GM23248 (cell line): Measurements from ENCODE around the gene UFD1.

Source experiments
- EZH2 ChIP-seq: fragments of 200-600 bp; sonication (generic); IDR thresholded peaks from 2 replicates; pipeline ENCODE4 v1.6.1; 2018; ENCODE audit warnings: antibody characterized with exemption, mild to moderate bottlenecking; ENCODE audit not compliant: insufficient read depth, poor library complexity, severe bottlenecking
- EZH2phosphoT487 ChIP-seq: fragments of 200-600 bp; sonication (generic); IDR thresholded peaks from 2 replicates; pipeline ENCODE4 v1.6.1; 2018; ENCODE audit warnings: antibody characterized with exemption, moderate library complexity, mild to moderate bottlenecking, low read depth; ENCODE audit not compliant: insufficient read depth

DNA sequence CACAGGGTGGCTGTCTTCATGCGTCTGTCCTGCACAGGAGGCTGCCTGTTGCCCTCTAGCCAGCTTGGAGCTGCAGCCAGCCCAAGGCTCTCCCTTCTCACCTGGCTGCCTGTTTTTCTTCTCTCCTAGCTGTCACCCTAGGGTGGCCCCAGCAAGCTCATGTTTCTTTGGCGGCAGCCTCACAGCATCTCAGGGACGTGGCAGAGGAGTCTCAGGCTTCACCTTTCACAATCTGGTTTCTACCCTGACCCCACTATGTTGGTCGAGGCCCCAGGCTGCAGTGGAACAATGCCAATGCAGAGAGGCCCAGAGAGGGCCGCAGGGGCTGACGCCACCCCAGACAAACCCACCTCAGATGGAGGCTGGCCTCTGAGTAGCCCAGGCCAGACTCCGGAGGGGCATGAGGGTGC lies 47.7 kb upstream of the UFD1 start:
- no peak for TF ChIP-seq EZH2
- TF ChIP-seq EZH2phosphoT487, result no peak
